A549 (cell line): ENCODE measurements around the gene OPN5.

Source experiments
- GATA3 ChIP-seq: IDR thresholded peaks from 2 replicates; pipeline ENCODE4 v1.6.1; 2012; ENCODE audit warnings: borderline replicate concordance
- PBX3 ChIP-seq: IDR thresholded peaks from 2 replicates; pipeline ENCODE4 v1.6.1; 2012

GRCh38 chr6:47785182-47785581 is 3.4 kb downstream of the OPN5 start:
- TF ChIP-seq PBX3, result no peak
- TF ChIP-seq GATA3, result no peak
